A673 (cell line): ENCODE measurements around the gene DCAF8. TPM values are rescaled to one million over a fixed set of nuclear protein-coding genes. Genes with fewer than 3 reads are reported as not detected.

ENCODE experiments used
- BruUV-seq: library from RNA; stranded (reverse); fragments of 400-500 nt; replicated peaks from 2 replicates; lab custom pipeline; 2021; lab: Mats Ljungman, UMichigan
- CTCF ChIA-PET: fragments of 300-600 bp; sonication (Branson Sonifier 250); formaldehyde crosslinking; loops from one replicate; lab custom pipeline; 2022; ENCODE audit warnings: antibody characterized with exemption; lab: Charles Lee
- POLR2A ChIA-PET: fragments of 300-600 bp; sonication (Branson Sonifier 250); formaldehyde crosslinking; loops from one replicate; lab custom pipeline; 2022; ENCODE audit warnings: antibody characterized with exemption; ENCODE audit not compliant: low non-redundant PET; lab: Charles Lee
- DNase-seq: peaks from one replicate; pipeline ENCODE4 v3.0.0-alpha.2; 2015; ENCODE audit warnings: low spot score
- H3K27ac ChIP-seq: fragments of 200-600 bp; sonication (generic); 2 replicates; pipeline ENCODE4 v1.5.1; 2016; ENCODE audit warnings: mixed run types, low read depth, mild to moderate bottlenecking, mixed read lengths, antibody characterized with exemption, low read length; ENCODE audit not compliant: poor library complexity, severe bottlenecking
- H3K27me3 ChIP-seq: fragments of 200-600 bp; sonication (generic); replicated peaks from 2 replicates; pipeline ENCODE4 v1.6.1; 2017; ENCODE audit warnings: mixed run types, low read depth, mild to moderate bottlenecking, mixed read lengths, antibody characterized with exemption, low read length; ENCODE audit not compliant: insufficient read depth, poor library complexity
- H3K36me3 ChIP-seq: fragments of 200-600 bp; sonication (generic); 2 replicates; pipeline ENCODE4 v1.6.1; 2016; ENCODE audit warnings: mixed run types, mild to moderate bottlenecking, mixed read lengths, antibody characterized with exemption, low read length; ENCODE audit not compliant: insufficient read depth, poor library complexity, severe bottlenecking
- H3K4me1 ChIP-seq: fragments of 200-600 bp; sonication (generic); 2 replicates; pipeline ENCODE4 v1.6.1; 2017; ENCODE audit warnings: mixed run types, mild to moderate bottlenecking, mixed read lengths, antibody characterized with exemption, low read length; ENCODE audit not compliant: insufficient read depth, poor library complexity, severe bottlenecking
- H3K4me3 ChIP-seq: fragments of 200-600 bp; sonication (generic); 2 replicates; pipeline ENCODE4 v1.5.1; 2016; ENCODE audit warnings: low read depth, mixed run types, mild to moderate bottlenecking, mixed read lengths, low read length; ENCODE audit not compliant: poor library complexity, severe bottlenecking
- H3K9me3 ChIP-seq: fragments of 200-600 bp; sonication (generic); 2 replicates; pipeline ENCODE4 v1.6.1; 2016; ENCODE audit warnings: mixed run types, low read depth, mild to moderate bottlenecking, mixed read lengths, antibody characterized with exemption, low read length; ENCODE audit not compliant: poor library complexity, severe bottlenecking
- EZH2 ChIP-seq: fragments of 200-600 bp; sonication (generic); IDR thresholded peaks from 2 replicates; pipeline ENCODE4 v1.6.1; 2017; ENCODE audit warnings: borderline replicate concordance, low read depth, mild to moderate bottlenecking, mixed read lengths, antibody characterized with exemption, low read length; ENCODE audit not compliant: poor library complexity, severe bottlenecking
- intact Hi-C: fragments of 100-400 bp; cut with micrococcal nuclease; formaldehyde crosslinking; loops from one replicate; pipeline ENCODE4 v1.10.0; 2022; ENCODE audit not compliant: unreplicated experiment
- total RNA-seq: library from RNA; stranded (reverse); gene quantifications from 2 replicates; pipeline ENCODE4 v1.2.3, GENCODE V29; 2021
- TF ChIP-seq, protein P1 (sequence below): fragments of 300-800, 200-600 bp; sonication (generic); conservative IDR thresholded peaks from 2 replicates; pipeline ENCODE4 v1.5.1; 2017; ENCODE audit warnings: low read depth, mild to moderate bottlenecking, antibody characterized with exemption, low read length, moderate library complexity, mixed read lengths

DCAF8 gene
- total RNA-seq, 1 experiment from 2014 or later, result 108 TPM

- ChIA-PET POLR2A (no interaction called here), CTCF (no interaction called here)
- no peak for TF ChIP-seq EZH2
- TF ChIP-seq, protein P1, sequence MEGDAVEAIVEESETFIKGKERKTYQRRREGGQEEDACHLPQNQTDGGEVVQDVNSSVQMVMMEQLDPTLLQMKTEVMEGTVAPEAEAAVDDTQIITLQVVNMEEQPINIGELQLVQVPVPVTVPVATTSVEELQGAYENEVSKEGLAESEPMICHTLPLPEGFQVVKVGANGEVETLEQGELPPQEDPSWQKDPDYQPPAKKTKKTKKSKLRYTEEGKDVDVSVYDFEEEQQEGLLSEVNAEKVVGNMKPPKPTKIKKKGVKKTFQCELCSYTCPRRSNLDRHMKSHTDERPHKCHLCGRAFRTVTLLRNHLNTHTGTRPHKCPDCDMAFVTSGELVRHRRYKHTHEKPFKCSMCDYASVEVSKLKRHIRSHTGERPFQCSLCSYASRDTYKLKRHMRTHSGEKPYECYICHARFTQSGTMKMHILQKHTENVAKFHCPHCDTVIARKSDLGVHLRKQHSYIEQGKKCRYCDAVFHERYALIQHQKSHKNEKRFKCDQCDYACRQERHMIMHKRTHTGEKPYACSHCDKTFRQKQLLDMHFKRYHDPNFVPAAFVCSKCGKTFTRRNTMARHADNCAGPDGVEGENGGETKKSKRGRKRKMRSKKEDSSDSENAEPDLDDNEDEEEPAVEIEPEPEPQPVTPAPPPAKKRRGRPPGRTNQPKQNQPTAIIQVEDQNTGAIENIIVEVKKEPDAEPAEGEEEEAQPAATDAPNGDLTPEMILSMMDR, result no peak
- Histone ChIP-seq H3K9me3 (no peaks in the 10 kb centered on the region), H3K27ac (no peak overlapping the region), H3K4me3 (no peak overlapping the region), H3K4me1 (no peaks in the 10 kb centered on the region), H3K36me3 (no peaks in the 10 kb centered on the region), H3K27me3 (no peaks in the 10 kb centered on the region)
- BruUV-seq, result no TSS peak
- no peak for DNase-seq
- intact Hi-C loops, result no loop called here
Measured at GRCh38 chr1:160188341-160188740, 74.0 kb downstream of the DCAF8 start.

- POLR2A ChIA-PET, result no interaction called here
- Histone ChIP-seq H3K9me3 (no peaks in the 10 kb centered on the region), H3K27ac (no peak overlapping the region), H3K4me3 (no peak overlapping the region), H3K36me3 (no peaks in the 10 kb centered on the region), H3K4me1 (no peaks in the 10 kb centered on the region), H3K27me3 (no peaks in the 10 kb centered on the region)
- TF ChIP-seq, protein P1, result no peak
- TF ChIP-seq EZH2, result no peak
- BruUV-seq, result no TSS peak
- DNase-seq, result no peak
- intact Hi-C loops, result no loop called here
- CTCF ChIA-PET, result no interaction called here
Measured at GRCh38 chr1:160187407-160187806, 74.9 kb downstream of the DCAF8 start.

DNA sequence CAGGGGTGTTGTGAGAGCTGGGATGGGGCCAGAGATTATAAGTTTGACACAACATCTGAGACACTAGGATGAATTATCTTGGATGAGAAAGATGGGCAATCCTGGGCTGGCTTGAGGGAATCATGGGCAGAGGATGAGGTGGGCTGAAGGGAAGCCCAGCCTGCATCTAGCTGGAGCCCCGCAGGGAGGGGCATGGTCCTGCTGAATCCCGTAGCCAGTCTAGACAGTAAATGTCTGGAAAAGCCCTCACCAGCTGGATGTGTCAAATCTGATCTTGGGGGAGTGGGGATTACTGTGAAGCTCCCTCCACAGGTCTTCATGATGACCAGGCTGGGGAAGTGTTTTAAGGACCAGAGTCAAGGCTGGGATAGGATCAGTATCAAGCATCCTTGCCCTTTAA is 75.6 kb downstream of the DCAF8 start:
- POLR2A ChIA-PET, result no interaction called here
- H3K27me3 ChIP-seq, result no peaks in the 10 kb centered on the region
- no peak overlapping the region for H3K27ac ChIP-seq
- no peak for DNase-seq
- no peaks in the 10 kb centered on the region for H3K9me3 ChIP-seq
- H3K4me3 ChIP-seq, result no peak overlapping the region
- no TSS peak for BruUV-seq
- intact Hi-C loops, result no loop called here
- no peaks in the 10 kb centered on the region for H3K36me3 ChIP-seq
- TF ChIP-seq, protein P1, result no peak
- TF ChIP-seq EZH2, result no peak
- CTCF ChIA-PET, result no interaction called here
- H3K4me1 ChIP-seq, result no peaks in the 10 kb centered on the region
